HepG2 (cell line): ENCODE data around the gene NNMT.

Experiments used
- E2F5 ChIP-seq: sonication (generic); formaldehyde crosslinking; conservative IDR thresholded peaks from 2 replicates; pipeline ENCODE4 v1.4.0; 2020; ENCODE audit warnings: missing genetic modification reagents
- HMGA1 ChIP-seq: sonication (generic); formaldehyde crosslinking; conservative IDR thresholded peaks from 2 replicates; pipeline ENCODE4 v1.4.0; 2020; ENCODE audit warnings: missing genetic modification reagents
- HNRNPLL ChIP-seq: fragments of 200-400 bp; formaldehyde crosslinking; IDR thresholded peaks from 2 replicates; pipeline ENCODE4 v1.6.1; 2017; ENCODE audit warnings: mild to moderate bottlenecking, low read depth, low read length; ENCODE audit not compliant: poor library complexity, severe bottlenecking
- JUNB ChIP-seq: sonication (generic); formaldehyde crosslinking; IDR thresholded peaks from 2 replicates; pipeline ENCODE4 v1.8.0; 2022; ENCODE audit warnings: missing genetic modification reagents, mild to moderate bottlenecking, borderline replicate concordance
- MYNN ChIP-seq: sonication (generic); formaldehyde crosslinking; IDR thresholded peaks from 2 replicates; pipeline ENCODE4 v1.4.0; 2020; ENCODE audit warnings: mild to moderate bottlenecking, low read depth, missing genetic modification reagents
- PCBP1 ChIP-seq: fragments of 200-400 bp; formaldehyde crosslinking; IDR thresholded peaks from 2 replicates; pipeline ENCODE4 v1.6.1; 2017; ENCODE audit warnings: mild to moderate bottlenecking, low read depth, low read length, borderline replicate concordance
- POLR2A ChIP-seq, 2 experiments: IDR thresholded peaks; 2 replicates each; pipeline ENCODE4 v1.6.1; 2011; ENCODE audit warnings: low read depth in 2 of 2, low read length in 2 of 2, mild to moderate bottlenecking in 1 of 2, moderate library complexity in 1 of 2; ENCODE audit not compliant: insufficient read depth in 1 of 2
- RBFOX2 ChIP-seq: fragments of 200-400 bp; formaldehyde crosslinking; IDR thresholded peaks from 2 replicates; pipeline ENCODE4 v1.6.1; 2017; ENCODE audit warnings: low read depth, mild to moderate bottlenecking, low read length
- RNF2 ChIP-seq: fragments of 450-650 bp; conservative IDR thresholded peaks from 2 replicates; pipeline ENCODE4 v1.6.1; 2016; ENCODE audit warnings: low read depth
- SIN3A ChIP-seq: IDR thresholded peaks from 2 replicates; pipeline ENCODE4 v1.6.1; 2011; ENCODE audit warnings: low read depth, mild to moderate bottlenecking, control low read depth, low read length, borderline replicate concordance
- SMAD9 ChIP-seq: sonication (generic); formaldehyde crosslinking; IDR thresholded peaks from 2 replicates; pipeline ENCODE4 v1.5.1; 2020; ENCODE audit warnings: mild to moderate bottlenecking, missing genetic modification reagents
- ZNF274 ChIP-seq: sonication (generic); formaldehyde crosslinking; IDR thresholded peaks from 2 replicates; pipeline ENCODE4 v1.5.1; 2020; ENCODE audit warnings: mild to moderate bottlenecking, missing genetic modification reagents
- ZNF670 ChIP-seq: sonication (generic); formaldehyde crosslinking; IDR thresholded peaks from 2 replicates; pipeline ENCODE4 v1.8.0; 2022; ENCODE audit warnings: mild to moderate bottlenecking, missing genetic modification reagents, borderline replicate concordance
- ZNF773 ChIP-seq: sonication (generic); formaldehyde crosslinking; IDR thresholded peaks from 2 replicates; pipeline ENCODE4 v1.4.0; 2020; ENCODE audit warnings: missing genetic modification reagents, borderline replicate concordance

DNA sequence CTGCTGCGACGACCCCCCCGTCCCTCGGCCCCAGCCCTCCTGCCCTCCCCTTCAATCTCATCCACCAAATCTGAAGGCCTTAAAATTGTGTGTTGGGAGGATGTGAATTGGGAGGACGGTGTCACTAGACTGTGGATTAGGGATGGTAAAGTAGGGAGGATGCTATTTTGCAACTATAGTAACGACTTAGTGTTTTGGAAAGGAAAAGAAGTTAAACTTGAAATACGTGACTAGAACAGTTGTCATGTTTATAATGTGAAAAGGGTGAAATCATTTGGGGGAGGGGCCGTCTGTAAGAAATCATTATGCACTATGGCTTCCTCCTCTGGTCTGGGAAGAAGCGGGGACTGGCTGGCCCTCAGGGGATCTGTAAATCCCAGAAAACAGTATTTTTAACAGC lies 43.4 kb upstream of the NNMT start:
- TF ChIP-seq HMGA1 (CRISPR knock-in tag) (no peak), E2F5 (CRISPR knock-in tag) (no peak), POLR2A (IDR thresholded peaks at IDR 0.05; ENCODE audit: insufficient read depth in 1 of 2, low read depth in 2 of 2, low read length in 2 of 2) (no peak), ZNF274 (CRISPR knock-in tag) (no peak), MYNN (CRISPR knock-in tag) (no peak), SMAD9 (CRISPR knock-in tag) (no peak), PCBP1 (no peak), ZNF670 (no peak), SIN3A (no peak), JUNB (CRISPR knock-in tag) (no peak), ZNF773 (CRISPR knock-in tag) (no peak), HNRNPLL (no peak), RNF2 (no peak), RBFOX2 (no peak)
